Loucy (cell line): Measurements from ENCODE around the gene PTPRN2.

Source experiments
- H2AFZ ChIP-seq: fragments of 200-600 bp; sonication (generic); 2 replicates; pipeline ENCODE4 v1.6.0; 2016; ENCODE audit warnings: antibody characterized with exemption, mild to moderate bottlenecking, low read length, moderate library complexity
- H3F3A ChIP-seq: fragments of 200-600 bp; 2 replicates; pipeline ENCODE4 v1.6.0; 2016; ENCODE audit warnings: antibody characterized with exemption, low read depth, mild to moderate bottlenecking
- H3K27me3 ChIP-seq: fragments of 200-600 bp; sonication (generic); 2 replicates; pipeline ENCODE4 v1.6.1; 2014; ENCODE audit warnings: low read length, mild to moderate bottlenecking; ENCODE audit not compliant: insufficient read depth, poor library complexity, severe bottlenecking
- H3K36me3 ChIP-seq: fragments of 200-600 bp; sonication (generic); 2 replicates; pipeline ENCODE4 v1.6.1; 2016; ENCODE audit warnings: low read length; ENCODE audit not compliant: insufficient read depth
- H3K4me1 ChIP-seq: fragments of 200-600 bp; sonication (generic); 2 replicates; pipeline ENCODE4 v1.5.1; 2014; ENCODE audit warnings: low read length, mild to moderate bottlenecking; ENCODE audit not compliant: insufficient read depth, poor library complexity, severe bottlenecking
- H3K4me2 ChIP-seq: fragments of 200-600 bp; sonication (generic); 2 replicates; pipeline ENCODE4 v1.6.0; 2014; ENCODE audit warnings: antibody characterized with exemption, low read length, low read depth, mild to moderate bottlenecking; ENCODE audit not compliant: poor library complexity, severe bottlenecking
- H3K4me3 ChIP-seq: fragments of 200-600 bp; sonication (generic); 2 replicates; pipeline ENCODE4 v1.5.1; 2014; ENCODE audit warnings: low read length, mild to moderate bottlenecking, mixed read lengths; ENCODE audit not compliant: poor library complexity, severe bottlenecking
- H3K79me2 ChIP-seq: fragments of 200-600 bp; sonication (generic); 2 replicates; pipeline ENCODE4 v1.6.1; 2014; ENCODE audit warnings: low read length; ENCODE audit not compliant: insufficient read depth
- H3K9ac ChIP-seq: fragments of 200-600 bp; sonication (generic); 2 replicates; pipeline ENCODE4 v1.6.0; 2014; ENCODE audit warnings: mild to moderate bottlenecking, low read depth, low read length, moderate library complexity; ENCODE audit not compliant: poor library complexity, severe bottlenecking
- H3K9me2 ChIP-seq: fragments of 200-600 bp; sonication (generic); replicated peaks from 2 replicates; pipeline ENCODE4 v1.6.1; 2016; ENCODE audit warnings: low read depth, low read length, mixed read lengths
- H3K9me3 ChIP-seq: fragments of 200-600 bp; sonication (generic); 2 replicates; pipeline ENCODE4 v1.6.1; 2014; ENCODE audit warnings: mild to moderate bottlenecking, antibody characterized with exemption, low read length, low read depth; ENCODE audit not compliant: insufficient read depth
- H4K20me1 ChIP-seq: fragments of 200-600 bp; sonication (generic); 2 replicates; pipeline ENCODE4 v1.6.0; 2014; ENCODE audit warnings: antibody characterized with exemption, low read length, mild to moderate bottlenecking; ENCODE audit not compliant: insufficient read depth, poor library complexity, severe bottlenecking
- CTCF ChIP-seq: fragments of 200-600 bp; sonication (generic); conservative IDR thresholded peaks from 2 replicates; pipeline ENCODE4 v1.5.1; 2014; ENCODE audit warnings: mild to moderate bottlenecking, antibody characterized with exemption, low read length
- EZH2phosphoT487 ChIP-seq: fragments of 200-600 bp; IDR thresholded peaks from 2 replicates; pipeline ENCODE4 v1.6.1; 2018; ENCODE audit warnings: antibody characterized with exemption, mild to moderate bottlenecking, moderate library complexity, borderline replicate concordance

The PTPRN2 gene

GRCh38 chr7:157638563-157638962 lies 949.1 kb downstream of the PTPRN2 start:
- Histone ChIP-seq H3F3A (no peaks in the 10 kb centered on the region), H3K4me3 (no peak overlapping the region)

GRCh38 chr7:157637216-157637949 lies 950.2 kb downstream of the PTPRN2 start:
- Histone ChIP-seq H3K27me3 (no peaks in the 10 kb centered on the region), H3K36me3 (peaks cover 9% of the 10 kb centered on the region; the same call in 1 of the 2 replicates), H3K4me2 (no peak overlapping the region), H2AFZ (no peak overlapping the region), H3K4me1 (no peaks in the 10 kb centered on the region), H4K20me1 (no peaks in the 10 kb centered on the region), H3K79me2 (no peaks in the 10 kb centered on the region), H3K4me3 (no peak overlapping the region), H3F3A (no peaks in the 10 kb centered on the region), H3K9me3 (peaks cover 17% of the 10 kb centered on the region), H3K9me2 (no peaks in the 10 kb centered on the region), H3K9ac (no peak overlapping the region)
- TF ChIP-seq EZH2phosphoT487 (no peak), CTCF (no peak)

More at GRCh38 chr7:157638563-157638962, 949.1 kb downstream of the PTPRN2 start:
- Histone ChIP-seq H3K4me2 (no peak overlapping the region), H3K4me1 (no peaks in the 10 kb centered on the region), H3K9me2 (no peaks in the 10 kb centered on the region), H3K9ac (no peak overlapping the region), H3K27me3 (no peaks in the 10 kb centered on the region), H3K9me3 (peaks cover 17% of the 10 kb centered on the region), H3K36me3 (peaks cover 9% of the 10 kb centered on the region; the same call in 1 of the 2 replicates), H3K79me2 (no peaks in the 10 kb centered on the region), H2AFZ (no peak overlapping the region), H4K20me1 (no peaks in the 10 kb centered on the region)
- TF ChIP-seq CTCF (no peak), EZH2phosphoT487 (no peak)

GRCh38 chr7:157635669-157636068 lies 952.0 kb downstream of the PTPRN2 start:
- H3K4me2 ChIP-seq, result no peak overlapping the region
- no peaks in the 10 kb centered on the region for H3F3A ChIP-seq
- H2AFZ ChIP-seq, result no peak overlapping the region
- H3K4me3 ChIP-seq, result no peak overlapping the region
- H3K9me3 ChIP-seq, result peaks cover 8% of the 10 kb centered on the region
- peaks cover 3% of the 10 kb centered on the region; the same call in 1 of the 2 replicates for H3K36me3 ChIP-seq
- no peaks in the 10 kb centered on the region for H3K4me1 ChIP-seq
- H4K20me1 ChIP-seq, result no peaks in the 10 kb centered on the region
- no peak overlapping the region for H3K9ac ChIP-seq
- H3K9me2 ChIP-seq, result no peaks in the 10 kb centered on the region
- H3K27me3 ChIP-seq, result no peaks in the 10 kb centered on the region
- TF ChIP-seq CTCF (no peak), EZH2phosphoT487 (no peak)
- H3K79me2 ChIP-seq, result no peaks in the 10 kb centered on the region
